ENCODE results near the gene CCNK. TPM values are rescaled to one million over a fixed set of nuclear protein-coding genes. Genes with fewer than 3 reads are reported as not detected.

Gene CCNK
- total RNA-seq (10 to 100 TPM; 30.0 to 36.5 (median 31.4) TPM), polyA plus RNA-seq (12.2 TPM)
- long read RNA-seq, donor 1, partial matches to known transcripts = 0 of 7 reads
- long read RNA-seq, donor 1, other reads (novel, unspliced or antisense) = 7 of 7 reads
- long read RNA-seq, donor 2, partial matches to known transcripts = 2 of 2 reads
- long read RNA-seq, donor 2, other reads (novel, unspliced or antisense) = 0 of 2 reads
- long read RNA-seq, donor 3, partial matches to known transcripts = 1 of 9 reads
- long read RNA-seq, donor 3, other reads (novel, unspliced or antisense) = 8 of 9 reads
- long read RNA-seq, donor 4, partial matches to known transcripts = 0 of 2 reads
- long read RNA-seq, donor 4, other reads (novel, unspliced or antisense) = 2 of 2 reads

- Histone ChIP-seq H3K27ac (ENCODE audit: low read length) (peak within 1 kb of the TSS; percentile 91), H3K4me3 (ENCODE audit: low read length) (peak within 1 kb of the TSS; percentile 93), H3K4me1 (ENCODE audit: control insufficient read depth, insufficient read depth, low read length) (peaks cover under 1% of the 10 kb centered on the region), H3K27me3 (ENCODE audit: control insufficient read depth, insufficient read depth) (no peaks in the 10 kb centered on the region), H3K9me3 (ENCODE audit: control insufficient read depth, low read length) (no peaks in the 10 kb centered on the region)
- peak; percentile 100 for DNase-seq
- peak; percentile 97 for ATAC-seq
- intact Hi-C loops (cut with DNase I) = no loop called here
- under 1% methylated on average over 82 of the region's 82 CpGs for WGBS
Measured at GRCh38 chr14:99480917-99481744, at the start of gene CCNK. TSS of gene CCNK (plus strand) at chr14:99481409. CDS start at chr14:99492678, 11,269 bp downstream.

- intact Hi-C loops (cut with DNase I) = no loop called here
- DNase-seq (no peak), ATAC-seq (no peak)
- H3K4me1 ChIP-seq (ENCODE audit: control insufficient read depth, insufficient read depth, low read length) = no peaks in the 10 kb centered on the region
- no peak overlapping the region for H3K4me3 ChIP-seq (ENCODE audit: low read length)
- WGBS = 30% methylated on average over 3 of the region's 3 CpGs
- no peak overlapping the region for H3K27ac ChIP-seq (ENCODE audit: low read length)
- H3K27me3 ChIP-seq (ENCODE audit: control insufficient read depth, insufficient read depth) = no peaks in the 10 kb centered on the region
- no peaks in the 10 kb centered on the region for H3K9me3 ChIP-seq (ENCODE audit: control insufficient read depth, low read length)
Measured at GRCh38 chr14:99431986-99432385, 49.2 kb upstream of the CCNK start.

GRCh38 chr14:99432485-99432884, 48.7 kb upstream of the CCNK start:
- DNase-seq (no peak), ATAC-seq (no peak)
- WGBS = 79% methylated on average over 1 of the region's 1 CpG
- no peak overlapping the region for H3K4me3 ChIP-seq (ENCODE audit: low read length)
- no peak overlapping the region for H3K27ac ChIP-seq (ENCODE audit: low read length)
- H3K9me3 ChIP-seq (ENCODE audit: control insufficient read depth, low read length) = no peaks in the 10 kb centered on the region
- intact Hi-C loops (cut with DNase I) = no loop called here
- H3K4me1 ChIP-seq (ENCODE audit: control insufficient read depth, insufficient read depth, low read length) = no peaks in the 10 kb centered on the region
- no peaks in the 10 kb centered on the region for H3K27me3 ChIP-seq (ENCODE audit: control insufficient read depth, insufficient read depth)

GRCh38 chr14:99435327-99435726, 45.9 kb upstream of the CCNK start:
- ATAC-seq (no peak), DNase-seq (no peak)
- intact Hi-C loops (cut with DNase I) = no loop called here
- H3K27ac ChIP-seq (ENCODE audit: low read length) = no peak overlapping the region
- no peaks in the 10 kb centered on the region for H3K4me1 ChIP-seq (ENCODE audit: control insufficient read depth, insufficient read depth, low read length)
- H3K4me3 ChIP-seq (ENCODE audit: low read length) = no peak overlapping the region
- H3K27me3 ChIP-seq (ENCODE audit: control insufficient read depth, insufficient read depth) = no peaks in the 10 kb centered on the region
- no peaks in the 10 kb centered on the region for H3K9me3 ChIP-seq (ENCODE audit: control insufficient read depth, low read length)
- WGBS = 83% methylated on average over 4 of the region's 4 CpGs

GRCh38 chr14:99436247-99437180, 44.7 kb upstream of the CCNK start:
- no peaks in the 10 kb centered on the region for H3K9me3 ChIP-seq (ENCODE audit: control insufficient read depth, low read length)
- H3K27me3 ChIP-seq (ENCODE audit: control insufficient read depth, insufficient read depth) = no peaks in the 10 kb centered on the region
- ATAC-seq (peak; percentile 25 to 65), DNase-seq (no peak)
- H3K27ac ChIP-seq (ENCODE audit: low read length) = no peak overlapping the region
- intact Hi-C loops (cut with DNase I) = no loop called here
- WGBS = 71% methylated on average over 14 of the region's 14 CpGs
- H3K4me3 ChIP-seq (ENCODE audit: low read length) = no peak overlapping the region
- H3K4me1 ChIP-seq (ENCODE audit: control insufficient read depth, insufficient read depth, low read length) = no peaks in the 10 kb centered on the region

- no peak for ATAC-seq
- Histone ChIP-seq H3K27ac (ENCODE audit: low read length) (no peak overlapping the region), H3K4me3 (ENCODE audit: low read length) (no peak overlapping the region), H3K4me1 (ENCODE audit: control insufficient read depth, insufficient read depth, low read length) (no peaks in the 10 kb centered on the region), H3K27me3 (ENCODE audit: control insufficient read depth, insufficient read depth) (no peaks in the 10 kb centered on the region), H3K9me3 (ENCODE audit: control insufficient read depth, low read length) (no peaks in the 10 kb centered on the region)
- intact Hi-C loops (cut with DNase I) = no loop called here
- WGBS = 65% methylated on average over 3 of the region's 3 CpGs
- DNase-seq = no peak
Measured at GRCh38 chr14:99437706-99438105, 43.5 kb upstream of the CCNK start.

- Histone ChIP-seq H3K9me3 (ENCODE audit: control insufficient read depth, low read length) (no peaks in the 10 kb centered on the region), H3K27ac (ENCODE audit: low read length) (no peak overlapping the region), H3K4me3 (ENCODE audit: low read length) (no peak overlapping the region), H3K4me1 (ENCODE audit: control insufficient read depth, insufficient read depth, low read length) (no peaks in the 10 kb centered on the region), H3K27me3 (ENCODE audit: control insufficient read depth, insufficient read depth) (no peaks in the 10 kb centered on the region)
- intact Hi-C loops (cut with DNase I) = no loop called here
- no peak for DNase-seq
- ATAC-seq = no peak
- WGBS = 89% methylated on average over 14 of the region's 14 CpGs
Measured at GRCh38 chr14:99440278-99440677, 40.9 kb upstream of the CCNK start.

GRCh38 chr14:99441157-99441870, 39.9 kb upstream of the CCNK start:
- ATAC-seq (no peak), DNase-seq (no peak)
- H3K4me3 ChIP-seq (ENCODE audit: low read length) = no peak overlapping the region
- H3K9me3 ChIP-seq (ENCODE audit: control insufficient read depth, low read length) = no peaks in the 10 kb centered on the region
- H3K27ac ChIP-seq (ENCODE audit: low read length) = no peak overlapping the region
- no peaks in the 10 kb centered on the region for H3K4me1 ChIP-seq (ENCODE audit: control insufficient read depth, insufficient read depth, low read length)
- H3K27me3 ChIP-seq (ENCODE audit: control insufficient read depth, insufficient read depth) = no peaks in the 10 kb centered on the region
- WGBS = 94% methylated on average over 11 of the region's 11 CpGs
- intact Hi-C loops (cut with DNase I) = no loop called here

- Histone ChIP-seq H3K4me3 (ENCODE audit: low read length) (no peak overlapping the region), H3K27ac (ENCODE audit: low read length) (no peak overlapping the region), H3K27me3 (ENCODE audit: control insufficient read depth, insufficient read depth) (no peaks in the 10 kb centered on the region), H3K9me3 (ENCODE audit: control insufficient read depth, low read length) (no peaks in the 10 kb centered on the region), H3K4me1 (ENCODE audit: control insufficient read depth, insufficient read depth, low read length) (no peaks in the 10 kb centered on the region)
- intact Hi-C loops (cut with DNase I) = no loop called here
- WGBS = 93% methylated on average over 7 of the region's 7 CpGs
- DNase-seq (no peak), ATAC-seq (no peak)
Measured at GRCh38 chr14:99441918-99442317, 39.3 kb upstream of the CCNK start.

GRCh38 chr14:99445931-99446330, 35.3 kb upstream of the CCNK start:
- ATAC-seq = no peak
- no peaks in the 10 kb centered on the region for H3K9me3 ChIP-seq (ENCODE audit: control insufficient read depth, low read length)
- no peak for DNase-seq
- WGBS = 80% methylated on average over 7 of the region's 7 CpGs
- H3K27ac ChIP-seq (ENCODE audit: low read length) = no peak overlapping the region
- no peaks in the 10 kb centered on the region for H3K4me1 ChIP-seq (ENCODE audit: control insufficient read depth, insufficient read depth, low read length)
- H3K27me3 ChIP-seq (ENCODE audit: control insufficient read depth, insufficient read depth) = no peaks in the 10 kb centered on the region
- intact Hi-C loops (cut with DNase I) = no loop called here
- H3K4me3 ChIP-seq (ENCODE audit: low read length) = no peak overlapping the region
